Ishikawa (cell line): ENCODE data around the gene CYFIP2.

Experiments used
- CEBPB ChIP-seq: IDR thresholded peaks from 2 replicates; pipeline ENCODE4 v1.6.1; 2012
- CREB1 ChIP-seq: IDR thresholded peaks from 2 replicates; pipeline ENCODE4 v1.6.1; 2012; ENCODE audit warnings: low read depth
- EGR1 ChIP-seq: IDR thresholded peaks from 2 replicates; pipeline ENCODE4 v1.6.1; 2012
- EP300 ChIP-seq: IDR thresholded peaks from 2 replicates; pipeline ENCODE4 v1.6.1; 2012; ENCODE audit warnings: borderline replicate concordance
- FOXM1 ChIP-seq: IDR thresholded peaks from 2 replicates; pipeline ENCODE4 v1.6.1; 2012; ENCODE audit warnings: low read depth, borderline replicate concordance
- NFIC ChIP-seq: IDR thresholded peaks from 2 replicates; pipeline ENCODE4 v1.6.1; 2012
- RAD21 ChIP-seq: IDR thresholded peaks from 2 replicates; pipeline ENCODE4 v1.6.1; 2012; ENCODE audit warnings: low read depth
- TAF1 ChIP-seq: IDR thresholded peaks from 2 replicates; pipeline ENCODE4 v1.6.1; 2012; ENCODE audit warnings: low read depth, mild to moderate bottlenecking
- TCF12 ChIP-seq: IDR thresholded peaks from 2 replicates; pipeline ENCODE4 v1.6.1; 2012; ENCODE audit warnings: low read depth
- TEAD4 ChIP-seq: IDR thresholded peaks from 2 replicates; pipeline ENCODE4 v1.6.1; 2012
- USF1 ChIP-seq: IDR thresholded peaks from 2 replicates; pipeline ENCODE4 v1.6.1; 2012
- YY1 ChIP-seq: IDR thresholded peaks from 2 replicates; pipeline ENCODE4 v1.6.1; 2012; ENCODE audit warnings: low read depth
- ZBTB7A ChIP-seq: IDR thresholded peaks from 2 replicates; pipeline ENCODE4 v1.6.1; 2012; ENCODE audit warnings: low read depth
- TF ChIP-seq, protein P1 (sequence below): IDR thresholded peaks from 2 replicates; pipeline ENCODE4 v1.6.1; 2012; ENCODE audit warnings: low read depth, mild to moderate bottlenecking
- TF ChIP-seq, protein P2 (sequence below): IDR thresholded peaks from 2 replicates; pipeline ENCODE4 v1.6.1; 2012

The CYFIP2 gene

GRCh38 chr5:157232706-157233105 is 33.2 kb upstream of the CYFIP2 start:
- TF ChIP-seq TEAD4 (no peak), EGR1 (no peak), CEBPB (no peak), ZBTB7A (no peak), FOXM1 (no peak), RAD21 (no peak), NFIC (no peak), USF1 (no peak), YY1 (no peak)
- TF ChIP-seq, protein P1, sequence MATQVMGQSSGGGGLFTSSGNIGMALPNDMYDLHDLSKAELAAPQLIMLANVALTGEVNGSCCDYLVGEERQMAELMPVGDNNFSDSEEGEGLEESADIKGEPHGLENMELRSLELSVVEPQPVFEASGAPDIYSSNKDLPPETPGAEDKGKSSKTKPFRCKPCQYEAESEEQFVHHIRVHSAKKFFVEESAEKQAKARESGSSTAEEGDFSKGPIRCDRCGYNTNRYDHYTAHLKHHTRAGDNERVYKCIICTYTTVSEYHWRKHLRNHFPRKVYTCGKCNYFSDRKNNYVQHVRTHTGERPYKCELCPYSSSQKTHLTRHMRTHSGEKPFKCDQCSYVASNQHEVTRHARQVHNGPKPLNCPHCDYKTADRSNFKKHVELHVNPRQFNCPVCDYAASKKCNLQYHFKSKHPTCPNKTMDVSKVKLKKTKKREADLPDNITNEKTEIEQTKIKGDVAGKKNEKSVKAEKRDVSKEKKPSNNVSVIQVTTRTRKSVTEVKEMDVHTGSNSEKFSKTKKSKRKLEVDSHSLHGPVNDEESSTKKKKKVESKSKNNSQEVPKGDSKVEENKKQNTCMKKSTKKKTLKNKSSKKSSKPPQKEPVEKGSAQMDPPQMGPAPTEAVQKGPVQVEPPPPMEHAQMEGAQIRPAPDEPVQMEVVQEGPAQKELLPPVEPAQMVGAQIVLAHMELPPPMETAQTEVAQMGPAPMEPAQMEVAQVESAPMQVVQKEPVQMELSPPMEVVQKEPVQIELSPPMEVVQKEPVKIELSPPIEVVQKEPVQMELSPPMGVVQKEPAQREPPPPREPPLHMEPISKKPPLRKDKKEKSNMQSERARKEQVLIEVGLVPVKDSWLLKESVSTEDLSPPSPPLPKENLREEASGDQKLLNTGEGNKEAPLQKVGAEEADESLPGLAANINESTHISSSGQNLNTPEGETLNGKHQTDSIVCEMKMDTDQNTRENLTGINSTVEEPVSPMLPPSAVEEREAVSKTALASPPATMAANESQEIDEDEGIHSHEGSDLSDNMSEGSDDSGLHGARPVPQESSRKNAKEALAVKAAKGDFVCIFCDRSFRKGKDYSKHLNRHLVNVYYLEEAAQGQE = no peak
- TF ChIP-seq, protein P2, sequence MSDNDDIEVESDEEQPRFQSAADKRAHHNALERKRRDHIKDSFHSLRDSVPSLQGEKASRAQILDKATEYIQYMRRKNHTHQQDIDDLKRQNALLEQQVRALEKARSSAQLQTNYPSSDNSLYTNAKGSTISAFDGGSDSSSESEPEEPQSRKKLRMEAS = no peak

DNA sequence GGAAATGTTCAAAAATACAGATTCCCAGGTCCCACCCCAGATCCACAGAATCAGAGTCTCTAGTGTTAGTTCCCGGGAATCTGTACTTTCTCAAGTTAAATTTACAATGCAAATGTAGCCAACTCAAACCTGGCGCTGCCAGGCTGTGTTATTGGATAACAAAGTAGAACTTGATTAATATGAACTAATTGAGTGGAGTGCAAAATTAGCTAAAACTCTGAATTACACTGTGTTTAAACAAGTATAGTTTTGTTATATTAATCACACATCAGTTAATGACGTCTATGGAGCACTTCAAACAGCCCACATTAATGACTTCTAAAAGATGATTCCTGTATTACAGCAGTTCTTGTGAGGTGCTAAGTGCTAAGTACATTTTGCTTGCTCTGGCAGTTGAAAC is 32.4 kb upstream of the CYFIP2 start:
- TF ChIP-seq ZBTB7A (no peak), USF1 (no peak), FOXM1 (no peak), RAD21 (no peak), NFIC (no peak), TCF12 (no peak), TEAD4 (no peak), EGR1 (no peak), EP300 (no peak), TAF1 (no peak), YY1 (no peak), CEBPB (no peak)
- TF ChIP-seq, protein P1 = no peak
- TF ChIP-seq, protein P2 = no peak

- TF ChIP-seq CREB1 = no peak
- no peak for TF ChIP-seq EGR1
- no peak for TF ChIP-seq FOXM1
- no peak for TF ChIP-seq EP300
- TF ChIP-seq TAF1 = no peak
- no peak for TF ChIP-seq ZBTB7A
- TF ChIP-seq NFIC = no peak
- no peak for TF ChIP-seq TCF12
- no peak for TF ChIP-seq CEBPB
- TF ChIP-seq, protein P1 = no peak
- TF ChIP-seq USF1 = no peak
- TF ChIP-seq RAD21 = no peak
- TF ChIP-seq, protein P2 = no peak
- TF ChIP-seq TEAD4 = no peak
- TF ChIP-seq YY1 = no peak
These were observed 29.5 kb upstream of the CYFIP2 start for GRCh38 chr5:157236423-157236822.

GRCh38 chr5:157241483-157241882 is 24.4 kb upstream of the CYFIP2 start:
- TF ChIP-seq FOXM1 (no peak), TCF12 (no peak), EP300 (no peak), NFIC (no peak), CEBPB (no peak), YY1 (no peak), CREB1 (no peak), EGR1 (no peak), USF1 (no peak), TAF1 (no peak), ZBTB7A (no peak), RAD21 (no peak), TEAD4 (no peak)
- TF ChIP-seq, protein P1 = no peak
- TF ChIP-seq, protein P2 = no peak
